ENCODE results near the gene RNF168.

Gene RNF168

DNA sequence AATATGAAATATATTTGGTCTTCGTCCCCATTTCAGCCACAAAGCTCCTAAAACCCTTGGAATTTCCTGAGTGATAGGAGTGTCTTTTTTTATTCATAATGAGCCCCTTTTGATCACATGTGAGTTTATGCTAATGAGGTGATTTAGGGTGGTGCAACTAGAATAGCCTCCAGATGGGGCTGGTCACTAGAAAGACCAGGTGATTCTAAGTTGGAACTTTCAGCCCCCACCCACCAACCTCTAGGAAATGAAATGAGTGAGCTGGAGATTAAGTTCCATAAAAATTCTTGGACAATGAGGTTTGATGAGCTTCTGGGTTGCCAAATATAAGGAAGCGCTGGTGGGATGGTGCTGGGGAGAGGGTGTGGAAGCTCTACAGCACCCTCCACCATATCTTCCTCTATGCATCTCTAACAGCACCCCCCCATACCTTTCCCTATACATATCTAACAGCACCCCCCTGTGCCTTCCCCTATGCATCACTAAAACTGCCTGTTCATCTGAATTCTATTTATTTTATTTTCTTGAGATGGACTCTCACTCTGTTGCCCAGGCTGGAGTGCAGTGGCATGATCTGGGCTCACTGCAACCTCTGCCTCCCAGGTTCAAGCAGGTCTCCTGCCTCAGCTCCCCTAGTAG lies 13.7 kb upstream of the RNF168 start:
- ChIA-PET CTCF (interaction anchor here (0.7 kb wide), 1 partner anchor 656 kb away, joined by 3 read pairs; no protein-coding TSS in a partner anchor), POLR2A (interaction anchor here (3.1 kb wide), 1 partner anchor 14 kb away, joined by 10 read pairs; the partner anchor contains the start of gene RNF168)
- Histone ChIP-seq H3K36me3 (ENCODE audit: control insufficient read depth in 2 of 2, insufficient read depth in 1 of 2, low read length in 2 of 2) (no peaks in the 10 kb centered on the region), H3K4me3 (ENCODE audit: low read depth, low read length) (no peak overlapping the region), H3K9me3 (ENCODE audit: control insufficient read depth, insufficient read depth, low read depth, low read length) (no peaks in the 10 kb centered on the region), H3K27ac (ENCODE audit: extremely low read depth, low read depth, low read length) (no peak overlapping the region), H3K4me1 (ENCODE audit: control insufficient read depth, insufficient read depth, low read length) (no peaks in the 10 kb centered on the region)
- TF ChIP-seq ZNF341 (tag by site-specific recombination; IDR thresholded peaks at IDR 0.05; ENCODE audit: low read depth), result 0 out of 2 replicates have a peak, but pooled peaks have one; percentile 15
- TF ChIP-seq, protein P1, sequence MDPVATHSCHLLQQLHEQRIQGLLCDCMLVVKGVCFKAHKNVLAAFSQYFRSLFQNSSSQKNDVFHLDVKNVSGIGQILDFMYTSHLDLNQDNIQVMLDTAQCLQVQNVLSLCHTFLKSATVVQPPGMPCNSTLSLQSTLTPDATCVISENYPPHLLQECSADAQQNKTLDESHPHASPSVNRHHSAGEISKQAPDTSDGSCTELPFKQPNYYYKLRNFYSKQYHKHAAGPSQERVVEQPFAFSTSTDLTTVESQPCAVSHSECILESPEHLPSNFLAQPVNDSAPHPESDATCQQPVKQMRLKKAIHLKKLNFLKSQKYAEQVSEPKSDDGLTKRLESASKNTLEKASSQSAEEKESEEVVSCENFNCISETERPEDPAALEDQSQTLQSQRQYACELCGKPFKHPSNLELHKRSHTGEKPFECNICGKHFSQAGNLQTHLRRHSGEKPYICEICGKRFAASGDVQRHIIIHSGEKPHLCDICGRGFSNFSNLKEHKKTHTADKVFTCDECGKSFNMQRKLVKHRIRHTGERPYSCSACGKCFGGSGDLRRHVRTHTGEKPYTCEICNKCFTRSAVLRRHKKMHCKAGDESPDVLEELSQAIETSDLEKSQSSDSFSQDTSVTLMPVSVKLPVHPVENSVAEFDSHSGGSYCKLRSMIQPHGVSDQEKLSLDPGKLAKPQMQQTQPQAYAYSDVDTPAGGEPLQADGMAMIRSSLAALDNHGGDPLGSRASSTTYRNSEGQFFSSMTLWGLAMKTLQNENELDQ (tag by site-specific recombination; IDR thresholded peaks at IDR 0.05; ENCODE audit: low read depth), result no peak

DNA sequence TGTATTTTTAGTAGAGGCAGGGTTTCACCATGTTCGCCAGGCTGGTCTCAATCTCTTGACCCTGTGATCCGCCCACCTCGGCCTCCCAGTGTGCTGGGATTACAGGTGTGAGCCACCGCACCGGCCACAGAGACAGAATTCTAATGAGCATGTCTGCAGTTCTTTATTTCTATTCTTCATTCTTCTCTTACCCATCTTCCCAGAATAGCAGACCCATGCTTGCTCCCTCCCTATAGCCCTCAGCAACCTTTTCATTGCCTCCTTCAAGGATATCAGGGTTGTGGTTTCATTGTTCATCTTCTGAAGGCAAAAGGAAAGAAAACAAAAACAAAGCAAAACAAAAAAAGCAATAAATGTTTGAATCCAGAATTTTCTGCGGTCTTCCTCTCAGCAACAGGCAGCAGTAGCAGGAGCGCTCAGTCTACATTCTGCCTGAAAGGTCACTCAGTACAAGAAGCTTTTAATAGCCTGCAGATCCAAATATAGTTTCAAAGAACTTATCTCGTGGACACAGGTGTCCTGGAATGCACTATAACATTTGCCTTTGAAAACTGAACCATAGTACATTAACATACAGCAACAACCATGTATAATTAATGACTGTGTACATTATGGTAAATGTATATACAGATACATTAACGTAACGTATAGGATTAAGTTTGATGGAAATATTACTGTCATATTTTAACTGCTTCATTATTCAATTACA lies 11.5 kb upstream of the RNF168 start, which contains the start of gene SMCO1:
Gene SMCO1 (minus strand): TSS at position 434 of the 709 bp plus-strand sequence. CDS start 137 bp downstream, at position 297.
- POLR2A ChIA-PET, result no interaction called here
- no peak within 1 kb of the TSS for H3K4me3 ChIP-seq (ENCODE audit: low read depth, low read length)
- H3K27ac ChIP-seq (ENCODE audit: extremely low read depth, low read depth, low read length), result no peak within 1 kb of the TSS
- H3K36me3 ChIP-seq (ENCODE audit: control insufficient read depth in 2 of 2, insufficient read depth in 1 of 2, low read length in 2 of 2), result no peaks in the 10 kb centered on the region
- TF ChIP-seq, protein P2, sequence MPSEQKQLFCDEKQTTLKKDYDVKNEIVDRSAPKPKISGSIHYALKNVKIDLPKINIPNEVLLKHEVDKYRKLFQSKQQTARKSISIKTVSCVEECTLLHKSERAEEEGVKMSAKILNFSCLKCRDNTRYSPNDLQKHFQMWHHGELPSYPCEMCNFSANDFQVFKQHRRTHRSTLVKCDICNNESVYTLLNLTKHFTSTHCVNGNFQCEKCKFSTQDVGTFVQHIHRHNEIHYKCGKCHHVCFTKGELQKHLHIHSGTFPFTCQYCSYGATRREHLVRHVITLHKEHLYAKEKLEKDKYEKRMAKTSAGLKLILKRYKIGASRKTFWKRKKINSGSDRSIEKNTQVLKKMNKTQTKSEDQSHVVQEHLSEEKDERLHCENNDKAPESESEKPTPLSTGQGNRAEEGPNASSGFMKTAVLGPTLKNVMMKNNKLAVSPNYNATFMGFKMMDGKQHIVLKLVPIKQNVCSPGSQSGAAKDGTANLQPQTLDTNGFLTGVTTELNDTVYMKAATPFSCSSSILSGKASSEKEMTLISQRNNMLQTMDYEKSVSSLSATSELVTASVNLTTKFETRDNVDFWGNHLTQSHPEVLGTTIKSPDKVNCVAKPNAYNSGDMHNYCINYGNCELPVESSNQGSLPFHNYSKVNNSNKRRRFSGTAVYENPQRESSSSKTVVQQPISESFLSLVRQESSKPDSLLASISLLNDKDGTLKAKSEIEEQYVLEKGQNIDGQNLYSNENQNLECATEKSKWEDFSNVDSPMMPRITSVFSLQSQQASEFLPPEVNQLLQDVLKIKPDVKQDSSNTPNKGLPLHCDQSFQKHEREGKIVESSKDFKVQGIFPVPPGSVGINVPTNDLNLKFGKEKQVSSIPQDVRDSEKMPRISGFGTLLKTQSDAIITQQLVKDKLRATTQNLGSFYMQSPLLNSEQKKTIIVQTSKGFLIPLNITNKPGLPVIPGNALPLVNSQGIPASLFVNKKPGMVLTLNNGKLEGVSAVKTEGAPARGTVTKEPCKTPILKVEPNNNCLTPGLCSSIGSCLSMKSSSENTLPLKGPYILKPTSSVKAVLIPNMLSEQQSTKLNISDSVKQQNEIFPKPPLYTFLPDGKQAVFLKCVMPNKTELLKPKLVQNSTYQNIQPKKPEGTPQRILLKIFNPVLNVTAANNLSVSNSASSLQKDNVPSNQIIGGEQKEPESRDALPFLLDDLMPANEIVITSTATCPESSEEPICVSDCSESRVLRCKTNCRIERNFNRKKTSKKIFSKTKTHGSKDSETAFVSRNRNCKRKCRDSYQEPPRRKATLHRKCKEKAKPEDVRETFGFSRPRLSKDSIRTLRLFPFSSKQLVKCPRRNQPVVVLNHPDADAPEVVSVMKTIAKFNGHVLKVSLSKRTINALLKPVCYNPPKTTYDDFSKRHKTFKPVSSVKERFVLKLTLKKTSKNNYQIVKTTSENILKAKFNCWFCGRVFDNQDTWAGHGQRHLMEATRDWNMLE (tag by site-specific recombination; conservative IDR thresholded peaks at IDR 0.05; ENCODE audit: low read depth), result no peak
- TF ChIP-seq SCRT1 (tag by site-specific recombination; IDR thresholded peaks at IDR 0.05; ENCODE audit: borderline replicate concordance), result no peak
- no peak for TF ChIP-seq TCF7L2 (IDR thresholded peaks at IDR 0.05; ENCODE audit: borderline replicate concordance, low read depth, low read length)
- no peak for TF ChIP-seq ZNF114 (tag by site-specific recombination; IDR thresholded peaks at IDR 0.05)
- no peak for TF ChIP-seq ZNF664 (tag by site-specific recombination; IDR thresholded peaks at IDR 0.05)
- no peak for TF ChIP-seq REPIN1 (tag by site-specific recombination; IDR thresholded peaks at IDR 0.05; ENCODE audit: low read depth)
- no peak for TF ChIP-seq ZNF266 (tag by site-specific recombination; IDR thresholded peaks at IDR 0.05; ENCODE audit: low read depth)
- TF ChIP-seq, protein P3, sequence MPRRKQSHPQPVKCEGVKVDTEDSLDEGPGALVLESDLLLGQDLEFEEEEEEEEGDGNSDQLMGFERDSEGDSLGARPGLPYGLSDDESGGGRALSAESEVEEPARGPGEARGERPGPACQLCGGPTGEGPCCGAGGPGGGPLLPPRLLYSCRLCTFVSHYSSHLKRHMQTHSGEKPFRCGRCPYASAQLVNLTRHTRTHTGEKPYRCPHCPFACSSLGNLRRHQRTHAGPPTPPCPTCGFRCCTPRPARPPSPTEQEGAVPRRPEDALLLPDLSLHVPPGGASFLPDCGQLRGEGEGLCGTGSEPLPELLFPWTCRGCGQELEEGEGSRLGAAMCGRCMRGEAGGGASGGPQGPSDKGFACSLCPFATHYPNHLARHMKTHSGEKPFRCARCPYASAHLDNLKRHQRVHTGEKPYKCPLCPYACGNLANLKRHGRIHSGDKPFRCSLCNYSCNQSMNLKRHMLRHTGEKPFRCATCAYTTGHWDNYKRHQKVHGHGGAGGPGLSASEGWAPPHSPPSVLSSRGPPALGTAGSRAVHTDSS (tag by site-specific recombination; IDR thresholded peaks at IDR 0.05), result no peak
- TF ChIP-seq, protein P4, sequence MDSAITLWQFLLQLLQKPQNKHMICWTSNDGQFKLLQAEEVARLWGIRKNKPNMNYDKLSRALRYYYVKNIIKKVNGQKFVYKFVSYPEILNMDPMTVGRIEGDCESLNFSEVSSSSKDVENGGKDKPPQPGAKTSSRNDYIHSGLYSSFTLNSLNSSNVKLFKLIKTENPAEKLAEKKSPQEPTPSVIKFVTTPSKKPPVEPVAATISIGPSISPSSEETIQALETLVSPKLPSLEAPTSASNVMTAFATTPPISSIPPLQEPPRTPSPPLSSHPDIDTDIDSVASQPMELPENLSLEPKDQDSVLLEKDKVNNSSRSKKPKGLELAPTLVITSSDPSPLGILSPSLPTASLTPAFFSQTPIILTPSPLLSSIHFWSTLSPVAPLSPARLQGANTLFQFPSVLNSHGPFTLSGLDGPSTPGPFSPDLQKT (IDR thresholded peaks at IDR 0.05; ENCODE audit: borderline replicate concordance, low read depth, low read length), result no peak
- no peak for TF ChIP-seq ZNF416 (tag by site-specific recombination; IDR thresholded peaks at IDR 0.05)
- TF ChIP-seq ZNF529 (tag by site-specific recombination; IDR thresholded peaks at IDR 0.05; ENCODE audit: insufficient replicate concordance), result no peak
- no peak for TF ChIP-seq HOXC10 (CRISPR knock-in tag; IDR thresholded peaks at IDR 0.05)
- TF ChIP-seq ZNF792 (tag by site-specific recombination; IDR thresholded peaks at IDR 0.05), result no peak
- TF ChIP-seq ZNF24 (tag by site-specific recombination; IDR thresholded peaks at IDR 0.05), result no peak
- no peak for TF ChIP-seq ZEB2 (tag by site-specific recombination; IDR thresholded peaks at IDR 0.05)
- no peak for TF ChIP-seq ZNF548 (tag by site-specific recombination; IDR thresholded peaks at IDR 0.05)
- TF ChIP-seq, protein P5, sequence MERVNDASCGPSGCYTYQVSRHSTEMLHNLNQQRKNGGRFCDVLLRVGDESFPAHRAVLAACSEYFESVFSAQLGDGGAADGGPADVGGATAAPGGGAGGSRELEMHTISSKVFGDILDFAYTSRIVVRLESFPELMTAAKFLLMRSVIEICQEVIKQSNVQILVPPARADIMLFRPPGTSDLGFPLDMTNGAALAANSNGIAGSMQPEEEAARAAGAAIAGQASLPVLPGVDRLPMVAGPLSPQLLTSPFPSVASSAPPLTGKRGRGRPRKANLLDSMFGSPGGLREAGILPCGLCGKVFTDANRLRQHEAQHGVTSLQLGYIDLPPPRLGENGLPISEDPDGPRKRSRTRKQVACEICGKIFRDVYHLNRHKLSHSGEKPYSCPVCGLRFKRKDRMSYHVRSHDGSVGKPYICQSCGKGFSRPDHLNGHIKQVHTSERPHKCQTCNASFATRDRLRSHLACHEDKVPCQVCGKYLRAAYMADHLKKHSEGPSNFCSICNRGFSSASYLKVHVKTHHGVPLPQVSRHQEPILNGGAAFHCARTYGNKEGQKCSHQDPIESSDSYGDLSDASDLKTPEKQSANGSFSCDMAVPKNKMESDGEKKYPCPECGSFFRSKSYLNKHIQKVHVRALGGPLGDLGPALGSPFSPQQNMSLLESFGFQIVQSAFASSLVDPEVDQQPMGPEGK (tag by site-specific recombination; IDR thresholded peaks at IDR 0.05), result no peak
- no peaks in the 10 kb centered on the region for H3K4me1 ChIP-seq (ENCODE audit: control insufficient read depth, insufficient read depth, low read length)
- no peaks in the 10 kb centered on the region for H3K9me3 ChIP-seq (ENCODE audit: control insufficient read depth, insufficient read depth, low read depth, low read length)
- CTCF ChIA-PET, result interaction anchor here (0.7 kb wide), 1 partner anchor 9 kb away, joined by 5 read pairs; no protein-coding TSS in a partner anchor

All from HEK293 (cell line).